Lower leg skin (tissue), 3 donors: ENCODE results near the gene SMPD3.

Source experiments
- CTCF ChIP-seq, 3 donors: fragments of 450-650 bp; IDR thresholded peaks; one replicate each; pipeline ENCODE4 v1.5.1; 2016; ENCODE audit warnings: antibody characterized with exemption in 3 of 3, mild to moderate bottlenecking in 3 of 3, moderate library complexity in 2 of 3
- POLR2A ChIP-seq, 2 donors: fragments of 450-650 bp; IDR thresholded peaks; one replicate each; pipeline ENCODE4 v1.6.1; 2016 to 2017; ENCODE audit warnings: antibody characterized with exemption in 2 of 2, mild to moderate bottlenecking in 1 of 2, moderate library complexity in 1 of 2

DNA sequence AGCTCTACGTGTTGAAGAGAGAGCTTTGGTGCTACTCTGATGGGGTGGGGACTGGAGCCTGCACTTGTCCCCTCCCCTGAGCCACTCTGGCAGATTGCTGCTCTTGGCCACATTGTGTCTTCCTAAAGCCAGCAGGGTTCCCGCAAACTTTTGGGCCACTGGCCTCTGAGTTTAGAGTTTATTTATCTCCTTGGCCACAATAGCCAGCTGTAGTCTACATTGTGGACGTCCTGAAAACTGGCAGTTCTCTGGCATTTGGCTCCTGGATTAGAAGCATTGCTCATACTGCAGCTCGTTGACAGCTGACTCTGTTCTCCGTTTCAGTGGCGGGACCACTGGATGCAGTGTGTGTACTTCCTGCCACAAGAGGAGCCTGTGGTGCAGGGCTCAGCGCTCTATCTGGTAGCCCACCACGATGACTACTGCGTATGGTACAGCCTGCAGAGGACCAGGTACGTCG, 102.9 kb downstream of the SMPD3 start:
- TF ChIP-seq POLR2A (IDR thresholded peaks at IDR 0.05) (no peak), CTCF (IDR thresholded peaks at IDR 0.05) (no peak)
